HG02885 (cell line): ENCODE data around the gene ROBO2.

Experiments used
- ATAC-seq: cut with Tn5 transposase; IDR thresholded peaks from one replicate; pipeline ENCODE4 v1.9.1; 2021; ENCODE audit warnings: mild to moderate bottlenecking; ENCODE audit not compliant: unreplicated experiment, poor library complexity

The ROBO2 gene

DNA sequence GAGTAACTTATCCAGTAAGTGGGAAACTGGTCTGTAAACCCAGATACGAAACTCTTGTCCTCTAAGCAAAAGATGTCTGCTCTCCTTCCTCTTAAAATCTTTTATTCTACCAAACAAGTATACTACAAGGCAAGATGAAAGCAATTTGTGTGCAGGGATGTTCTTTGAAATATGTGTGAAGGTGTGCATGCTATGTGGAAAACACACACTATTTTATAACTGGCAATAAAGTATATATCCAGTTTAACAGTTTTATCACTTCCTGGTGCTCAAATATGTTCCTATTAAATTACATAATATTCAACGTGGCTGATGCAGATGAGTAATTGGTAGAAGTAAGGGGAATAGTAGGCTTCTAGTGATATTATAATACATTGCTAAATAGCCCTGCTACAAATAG is 566.5 kb downstream of the ROBO2 start:
- no peak for ATAC-seq

DNA sequence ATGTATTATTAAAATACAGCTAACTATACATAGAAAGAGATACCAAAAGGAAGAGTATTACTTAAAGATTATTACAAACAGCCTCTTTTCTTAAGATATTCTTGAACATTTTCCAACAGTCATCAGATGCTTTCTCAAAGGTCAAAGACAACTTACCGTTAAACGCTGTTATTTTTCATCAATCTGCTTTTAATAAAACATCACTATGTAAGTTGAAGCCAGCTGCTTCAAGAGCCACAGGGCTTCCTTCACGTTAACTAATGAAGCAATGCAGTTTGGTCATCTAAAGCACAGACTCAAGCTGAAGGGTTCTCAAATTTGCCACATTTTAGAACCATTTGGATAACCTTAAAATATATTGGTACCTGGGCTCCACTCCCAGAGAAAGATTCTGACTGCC is 578.8 kb downstream of the ROBO2 start:
- ATAC-seq = no peak

- ATAC-seq = no peak
Measured at GRCh38 chr3:77620009-77620408, 580.1 kb downstream of the ROBO2 start.

DNA sequence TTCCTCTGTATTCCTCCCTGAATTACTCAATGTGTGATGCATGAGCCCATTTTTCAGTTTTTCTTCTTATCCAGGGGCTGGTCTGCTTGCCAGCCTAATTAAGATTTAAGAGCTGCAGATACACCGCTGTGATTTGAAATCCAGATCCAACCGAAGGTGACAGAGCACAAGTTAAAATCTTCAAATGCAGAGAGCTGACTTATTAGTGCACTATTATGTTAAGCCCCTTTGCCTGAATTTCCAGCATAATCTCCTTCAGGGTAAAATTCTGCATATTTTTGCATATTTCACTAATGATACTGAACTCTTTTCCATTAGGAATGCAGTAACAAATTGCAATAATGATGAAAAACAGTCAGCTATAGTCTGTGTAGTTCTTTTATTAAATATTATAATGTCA is 583.6 kb downstream of the ROBO2 start:
- ATAC-seq = no peak

- no peak for ATAC-seq
Measured at GRCh38 chr3:77626157-77626556, 586.3 kb downstream of the ROBO2 start.

DNA sequence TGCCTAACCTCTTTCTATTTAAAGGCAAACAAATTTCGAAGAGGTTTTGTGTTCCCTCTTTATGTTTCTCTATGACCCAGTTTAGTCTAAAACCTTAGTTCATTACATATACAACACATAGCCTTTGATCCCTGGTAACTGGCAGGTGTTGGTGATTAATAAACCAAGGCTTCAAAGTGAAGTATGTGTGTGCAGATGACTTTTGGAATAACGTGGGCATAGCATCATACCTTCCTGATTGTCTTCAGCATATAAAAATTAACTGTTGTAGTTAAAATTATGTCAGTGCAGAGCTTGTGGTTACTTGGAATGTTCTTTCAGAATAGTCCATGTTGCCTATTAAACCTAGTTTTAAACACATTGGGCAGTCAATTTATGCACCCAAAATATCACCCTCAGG is 608.3 kb downstream of the ROBO2 start:
- ATAC-seq = no peak

DNA sequence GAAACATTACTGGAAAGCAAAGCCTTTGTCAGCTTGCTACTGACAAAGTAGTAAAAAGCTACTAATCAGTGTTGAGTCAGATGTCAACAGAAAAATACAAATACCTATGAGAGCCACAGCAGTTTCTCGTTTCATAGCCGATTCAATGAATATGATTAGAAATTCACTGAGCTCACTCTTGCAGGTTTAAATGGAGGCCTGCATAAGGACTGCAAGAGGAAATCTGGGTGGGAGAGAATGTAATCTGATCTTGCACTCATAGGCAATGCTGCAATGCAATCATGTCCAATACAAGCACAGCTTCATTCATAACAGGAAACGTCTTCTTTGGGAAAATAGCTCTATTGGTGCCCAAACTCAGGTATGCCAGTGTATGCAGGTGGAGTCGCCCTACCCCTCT is 608.8 kb downstream of the ROBO2 start:
- no peak for ATAC-seq

DNA sequence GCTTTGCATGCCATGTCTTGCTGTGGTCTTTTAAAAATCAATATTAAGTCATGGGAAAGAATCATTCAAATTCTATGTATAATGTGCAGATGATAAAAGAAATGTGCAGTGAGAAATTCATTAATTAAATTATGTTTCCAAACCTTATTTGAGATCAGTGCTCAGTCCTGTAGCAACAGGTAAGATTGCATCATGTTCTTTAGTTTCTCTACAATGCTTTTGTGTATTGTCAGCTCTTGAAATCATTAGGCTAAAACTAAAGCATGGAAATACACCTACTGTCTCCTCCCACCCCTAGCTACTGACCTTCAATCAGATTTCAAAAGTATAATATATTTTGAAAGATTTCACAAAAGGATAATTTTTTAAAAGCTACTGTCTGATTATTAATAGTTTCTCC is 612.7 kb downstream of the ROBO2 start:
- no peak for ATAC-seq

GRCh38 chr3:77655396-77655795 is 615.5 kb downstream of the ROBO2 start:
- no peak for ATAC-seq

DNA sequence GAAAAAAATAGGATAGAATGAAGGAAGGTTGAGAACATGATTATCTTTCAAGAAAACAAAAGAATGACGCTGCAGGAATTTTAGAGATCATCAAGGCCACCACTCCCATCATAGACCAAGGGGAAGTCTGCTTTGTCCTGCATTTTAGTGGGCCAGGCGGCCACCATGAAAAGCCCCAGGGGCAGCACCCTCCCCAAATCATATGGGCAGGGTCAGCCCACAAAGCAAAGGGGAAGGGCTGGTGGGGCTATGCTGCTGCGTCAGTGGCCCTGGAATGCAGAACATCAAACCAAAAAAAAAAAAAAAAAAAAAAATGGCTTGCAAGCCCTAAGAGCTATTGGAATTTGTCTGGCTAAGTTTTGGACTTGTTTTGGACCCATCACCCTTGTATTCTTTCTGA is 620.8 kb downstream of the ROBO2 start:
- no peak for ATAC-seq

DNA sequence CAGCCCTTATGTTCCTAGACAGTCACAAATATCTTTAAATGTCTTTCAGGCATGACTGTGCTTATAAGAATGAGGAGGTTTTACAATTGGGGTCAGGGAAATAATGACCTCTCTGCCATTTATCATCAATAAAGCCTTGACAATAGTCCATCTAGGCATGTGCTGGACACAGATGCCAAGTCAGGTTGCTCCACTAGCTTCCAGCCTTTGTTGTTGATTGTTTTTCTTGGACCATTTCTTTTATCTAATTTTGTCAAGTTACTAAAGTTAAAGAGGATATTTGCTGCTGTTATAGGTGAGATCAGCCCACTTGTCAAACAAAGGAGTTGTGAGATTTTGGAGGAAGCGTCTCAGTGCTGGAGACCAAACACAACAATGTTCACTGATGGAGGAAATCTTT is 628.0 kb downstream of the ROBO2 start:
- no peak for ATAC-seq

- ATAC-seq = no peak
Measured at GRCh38 chr3:77668376-77668775, 628.5 kb downstream of the ROBO2 start.

GRCh38 chr3:77672016-77672415 is 632.1 kb downstream of the ROBO2 start:
- ATAC-seq = no peak

DNA sequence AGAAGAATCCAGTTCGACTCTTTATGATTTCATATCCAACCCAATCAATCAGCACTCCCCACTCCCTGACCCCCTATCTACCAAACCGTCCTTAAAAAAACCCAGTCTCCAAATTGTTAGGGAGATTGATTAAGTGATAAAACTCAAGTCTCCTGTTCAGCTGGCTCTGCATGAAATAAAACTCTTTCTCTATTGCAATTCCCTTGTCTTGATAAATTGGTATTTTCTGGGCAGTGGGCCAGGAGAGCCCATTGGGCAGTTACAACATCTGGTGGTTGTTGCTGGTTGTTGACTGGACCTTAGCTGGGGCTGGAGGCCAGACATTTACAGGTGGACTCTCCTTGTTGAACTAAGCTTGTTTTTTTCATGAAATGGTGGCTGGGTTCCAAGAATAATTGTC is 642.3 kb downstream of the ROBO2 start:
- no peak for ATAC-seq

GRCh38 chr3:77684115-77684514 is 644.2 kb downstream of the ROBO2 start:
- ATAC-seq = no peak

DNA sequence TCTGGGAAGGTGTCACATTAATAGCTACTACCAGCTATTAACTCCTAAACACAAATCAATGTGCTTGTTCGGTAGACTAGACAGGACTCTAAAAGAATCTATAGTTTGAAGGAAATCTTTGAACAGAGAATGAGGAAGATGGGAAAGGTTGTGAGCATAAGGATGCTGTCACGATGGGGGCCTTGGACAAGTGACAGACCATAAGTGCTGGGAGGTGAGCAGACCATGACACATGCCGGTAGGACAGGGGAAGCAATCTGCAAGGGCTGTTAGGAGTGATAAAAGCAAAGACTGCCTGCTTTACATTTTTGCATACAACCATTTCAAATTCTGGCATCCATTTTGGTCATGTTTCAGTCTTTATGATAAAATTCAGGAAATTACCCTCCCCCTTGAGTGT is 645.8 kb downstream of the ROBO2 start:
- no peak for ATAC-seq

- no peak for ATAC-seq
Measured at GRCh38 chr3:77686560-77686959, 646.7 kb downstream of the ROBO2 start.

GRCh38 chr3:77687545-77687944 is 647.6 kb downstream of the ROBO2 start:
- no peak for ATAC-seq

- ATAC-seq = no peak
Measured at GRCh38 chr3:77690284-77690845, 650.5 kb downstream of the ROBO2 start.

DNA sequence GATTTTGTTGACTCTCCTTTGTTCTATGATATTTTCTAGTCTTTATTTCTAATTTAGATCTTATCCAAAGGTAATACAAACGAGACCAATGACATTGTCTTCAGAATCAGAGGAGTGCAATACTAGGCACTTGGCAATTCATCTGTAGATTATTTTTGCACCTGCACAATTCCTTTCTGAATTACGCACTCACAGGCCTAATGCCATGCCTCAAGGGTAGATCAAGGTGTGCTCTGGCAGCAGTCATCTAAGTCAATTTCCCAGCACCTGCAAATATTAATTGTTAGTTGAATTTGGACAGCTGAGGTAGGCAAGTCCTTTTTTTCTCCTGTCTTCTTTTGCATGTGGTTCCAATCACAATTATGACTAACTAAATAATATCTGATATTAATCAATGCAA is 653.2 kb downstream of the ROBO2 start:
- ATAC-seq = no peak

DNA sequence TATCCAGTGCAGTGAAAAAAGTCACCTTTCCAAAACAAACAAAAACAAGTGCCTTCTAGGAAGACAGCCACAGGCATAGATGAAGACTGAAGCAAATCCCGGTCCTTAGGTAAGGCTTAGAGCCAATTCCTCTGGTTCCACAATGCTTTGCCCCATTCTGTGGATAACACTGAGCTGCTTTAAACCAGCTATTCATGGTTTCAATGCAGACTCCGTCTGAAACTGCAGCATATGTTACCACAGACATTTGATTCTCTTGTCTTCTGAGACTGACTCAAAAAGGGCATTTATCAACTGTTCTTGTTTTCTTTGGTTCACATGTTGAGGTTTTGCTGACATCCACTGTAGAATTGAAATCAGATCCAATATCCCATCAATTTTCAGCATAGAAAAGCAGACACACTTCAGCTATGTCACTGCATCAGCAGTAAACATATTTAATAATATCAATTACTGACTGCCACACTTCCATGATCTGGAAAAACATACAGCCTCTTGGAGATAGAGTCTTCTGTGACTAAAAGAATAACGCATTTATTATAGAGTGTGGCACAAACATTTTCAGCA is 659.3 kb downstream of the ROBO2 start:
- no peak for ATAC-seq
